Body of pancreas (tissue), 4 donors: ENCODE measurements around the gene RPL10. TPM values are rescaled to one million over a fixed set of nuclear protein-coding genes. Genes with fewer than 3 reads are reported as not detected.

Experiments used
- ATAC-seq: fragments of 150-250 bp; one replicate; pipeline ENCODE4 v1.9.1; 2016
- DNase-seq, 4 donors: peaks; one replicate each; pipeline ENCODE4 v3.0.0-alpha.2; 2019
- H3K27ac ChIP-seq, 4 donors: fragments of 200-600 bp; sonication (generic); 1 replicate in 3 of 4; 2 replicates in 1 of 4; pipeline versions ENCODE4 v1.5.1 to v1.6.1; 2016 to 2019; ENCODE audit warnings: mild to moderate bottlenecking in 1 of 4, mixed read lengths in 1 of 4, moderate library complexity in 1 of 4
- H3K27me3 ChIP-seq, 2 donors: fragments of 200-600 bp; sonication (generic); one replicate each; pipeline ENCODE4 v1.6.0; 2016; ENCODE audit warnings: mild to moderate bottlenecking in 1 of 2
- H3K36me3 ChIP-seq, 2 donors: fragments of 200-600 bp; sonication (generic); replicated peaks in 1 of 2; 2 replicates each; pipeline ENCODE4 v1.5.1; 2016; ENCODE audit warnings: low read depth in 2 of 2; ENCODE audit not compliant: insufficient read depth in 1 of 2
- H3K4me1 ChIP-seq: fragments of 200-600 bp; sonication (generic); one replicate; pipeline ENCODE4 v1.6.0; 2016
- H3K4me3 ChIP-seq, 2 donors: fragments of 200-600 bp; sonication (generic); 1 replicate in 1 of 2; 2 replicates in 1 of 2; pipeline ENCODE4 v1.5.1; 2016 to 2019
- H3K9me3 ChIP-seq, 3 donors: fragments of 200-600 bp; sonication (generic); 1 replicate in 2 of 3; 2 replicates in 1 of 3; pipeline ENCODE4 v1.5.1; 2016
- CTCF ChIP-seq, 7 experiments: fragments of 450-650 bp in 4 of 7; fragments of 200-600 bp in 3 of 7; sonication (generic) in 3 of 7; IDR thresholded peaks; one replicate each; pipeline ENCODE4 v1.5.1; 2016 to 2019; ENCODE audit warnings: antibody characterized with exemption in 7 of 7
- POLR2A ChIP-seq, 3 donors: fragments of 450-650 bp; IDR thresholded peaks; one replicate each; pipeline ENCODE4 v1.6.1; 2016; ENCODE audit warnings: antibody characterized with exemption in 3 of 3, mild to moderate bottlenecking in 2 of 3
- WGBS, 2 donors: methylation state at CpG; one replicate each; pipeline ENCODE4 v1.1.5; 2017; 5-methylcytosine and 5-hydroxymethylcytosine counted together
- intact Hi-C: fragments of 100-400 bp; cut with DNase I; formaldehyde crosslinking; loops from one replicate; pipeline ENCODE4 v1.15.1; 2023
- total RNA-seq, 2 donors: library from RNA; depleted of rRNA; stranded (reverse); fragments of >200 nt; gene quantifications; one replicate each; pipeline ENCODE4 v1.1.0, GENCODE V29; 2016

RPL10 gene
- total RNA-seq, 2 donors from 2014 or later = 1,426 to 2,757 TPM

- H3K4me3 ChIP-seq = no peak overlapping the region
- H3K9me3 ChIP-seq = no peaks in the 10 kb centered on the region
- no peak for TF ChIP-seq CTCF (IDR thresholded peaks at IDR 0.05)
- peak; percentile 9 to 73 (median 49) for TF ChIP-seq POLR2A (IDR thresholded peaks at IDR 0.05)
- H3K4me1 ChIP-seq = peaks cover 20% of the 10 kb centered on the region
- peak in 2 of 4 donors; percentile 37 to 49 for DNase-seq
- 25% methylated on average over 6 of the region's 6 CpGs; no CpG with 5 or more reads in 1 of the 2 donors for WGBS, 2 donors
- H3K27ac ChIP-seq = peak overlapping the region in 2 of 4 donors; percentile 51 to 55
- no peaks in the 10 kb centered on the region for H3K27me3 ChIP-seq
- intact Hi-C loops = no loop called here
- no peaks in the 10 kb centered on the region for H3K36me3 ChIP-seq
- no peak for ATAC-seq
Measured at GRCh38 chrX:154401045-154401799, 3.0 kb downstream of the RPL10 start.

- Histone ChIP-seq H3K36me3 (no peaks in the 10 kb centered on the region), H3K9me3 (no peaks in the 10 kb centered on the region), H3K4me1 (peaks cover 20% of the 10 kb centered on the region), H3K27me3 (no peaks in the 10 kb centered on the region), H3K27ac (peak overlapping the region in 3 of 4 donors; percentile 10 to 55 (median 51)), H3K4me3 (no peak overlapping the region)
- no peak for TF ChIP-seq POLR2A (IDR thresholded peaks at IDR 0.05)
- DNase-seq (peak in 2 of 4 donors; percentile 36 to 41), ATAC-seq (no peak)
- intact Hi-C loops = no loop called here
- WGBS, 2 donors = 8 to 53% methylated on average over 4 to 6 of the region's 6 CpGs
Measured at GRCh38 chrX:154401918-154402621, 3.9 kb downstream of the RPL10 start.

- WGBS, 2 donors = 56% methylated on average over 6 of the region's 19 CpGs; no CpG with 5 or more reads in 1 of the 2 donors
- H3K4me3 ChIP-seq = no peak overlapping the region
- no peaks in the 10 kb centered on the region for H3K36me3 ChIP-seq
- no peaks in the 10 kb centered on the region for H3K9me3 ChIP-seq
- TF ChIP-seq POLR2A (IDR thresholded peaks at IDR 0.05) (no peak), CTCF (IDR thresholded peaks at IDR 0.05) (no peak)
- intact Hi-C loops = no loop called here
- no peak for DNase-seq
- H3K27me3 ChIP-seq = no peaks in the 10 kb centered on the region
- peak overlapping the region in 3 of 4 donors; percentile 10 to 55 (median 51) for H3K27ac ChIP-seq
- no peak for ATAC-seq
- H3K4me1 ChIP-seq = peaks cover 20% of the 10 kb centered on the region
Measured at GRCh38 chrX:154402622-154403127, 4.5 kb downstream of the RPL10 start.

GRCh38 chrX:154403192-154403591 lies 5.0 kb downstream of the RPL10 start:
- ATAC-seq = no peak
- no peak overlapping the region for H3K27ac ChIP-seq
- H3K4me3 ChIP-seq = no peak overlapping the region
- intact Hi-C loops = no loop called here
- no peaks in the 10 kb centered on the region for H3K36me3 ChIP-seq
- H3K27me3 ChIP-seq = no peaks in the 10 kb centered on the region
- H3K9me3 ChIP-seq = no peaks in the 10 kb centered on the region
- 91 to 100% methylated on average over 3 to 9 of the region's 10 CpGs for WGBS, 2 donors
- H3K4me1 ChIP-seq = peaks cover 20% of the 10 kb centered on the region
- no peak for TF ChIP-seq POLR2A (IDR thresholded peaks at IDR 0.05)
- no peak for TF ChIP-seq CTCF (IDR thresholded peaks at IDR 0.05)
- no peak for DNase-seq

GRCh38 chrX:154403858-154404257 lies 5.7 kb downstream of the RPL10 start:
- ATAC-seq = no peak
- DNase-seq = no peak
- H3K9me3 ChIP-seq = no peaks in the 10 kb centered on the region
- TF ChIP-seq CTCF (IDR thresholded peaks at IDR 0.05) (no peak), POLR2A (IDR thresholded peaks at IDR 0.05) (no peak)
- intact Hi-C loops = no loop called here
- H3K4me1 ChIP-seq = peaks cover 20% of the 10 kb centered on the region
- no peaks in the 10 kb centered on the region for H3K36me3 ChIP-seq
- no peak overlapping the region for H3K27ac ChIP-seq
- no peaks in the 10 kb centered on the region for H3K27me3 ChIP-seq
- WGBS, 2 donors = 78 to 87% methylated on average over 4 of the region's 4 CpGs
- H3K4me3 ChIP-seq = no peak overlapping the region
